HEK293T (cell line): ENCODE measurements around the gene CSNK1D.

Experiments
- ARNT ChIP-seq: fragments of 450-650 bp; IDR thresholded peaks from 2 replicates; pipeline ENCODE4 v1.6.1; 2017; ENCODE audit warnings: mild to moderate bottlenecking
- ELF4 ChIP-seq: fragments of 450-650 bp; IDR thresholded peaks from 2 replicates; pipeline ENCODE4 v1.6.1; 2017; ENCODE audit warnings: antibody characterized with exemption
- FOXM1 ChIP-seq: fragments of 450-650 bp; IDR thresholded peaks from 2 replicates; pipeline ENCODE4 v1.6.1; 2017; ENCODE audit warnings: mild to moderate bottlenecking, borderline replicate concordance
- HDGF ChIP-seq: fragments of 450-650 bp; IDR thresholded peaks from 2 replicates; pipeline ENCODE4 v1.6.1; 2017; ENCODE audit warnings: antibody characterized with exemption, borderline replicate concordance
- SP1 ChIP-seq: fragments of 450-650 bp; IDR thresholded peaks from 2 replicates; pipeline ENCODE4 v1.6.1; 2017

DNA sequence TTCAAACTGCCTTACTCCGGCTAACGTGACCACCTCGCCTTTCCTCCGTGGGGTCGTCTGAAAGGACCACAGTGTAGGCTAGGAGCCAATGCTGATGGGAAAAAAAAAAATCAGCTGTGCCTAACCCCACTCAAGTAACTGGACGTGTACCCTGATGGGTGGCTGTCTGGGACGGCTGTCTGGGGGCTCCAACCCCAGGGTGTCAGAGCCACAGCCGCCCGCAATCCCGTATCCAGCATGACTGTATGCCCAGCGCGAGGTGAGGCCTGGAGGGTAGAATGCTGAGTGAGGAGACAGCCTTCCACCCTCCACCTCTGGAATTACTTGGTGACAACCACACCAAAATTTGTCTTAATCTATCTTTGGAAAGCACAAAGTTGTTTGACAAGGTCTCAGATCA lies 2.8 kb downstream of the CSNK1D start:
- TF ChIP-seq ARNT (no peak), FOXM1 (no peak), SP1 (no peak), HDGF (no peak), ELF4 (no peak)
